RWPE2 (cell line): Measurements from ENCODE around the gene RNU7-1.
A peak's percentile ranks its signal among the peaks of the same experiment; 100 is the strongest.

Source experiments
- ATAC-seq: fragments of 200-7000 bp; cut with Tn5 transposase; 3 replicates; pipeline ENCODE4 v1.9.1; 2021; ENCODE audit warnings: low read depth
- DNase-seq: peaks from one replicate; pipeline ENCODE4 v3.0.0-alpha.2; 2020; ENCODE audit warnings: low spot score
- H3K27ac ChIP-seq: fragments of 450-650 bp; 2 replicates; pipeline ENCODE4 v1.5.1; 2017; ENCODE audit warnings: mild to moderate bottlenecking; ENCODE audit not compliant: poor library complexity, severe bottlenecking
- H3K27me3 ChIP-seq: fragments of 250-450 bp; sonication (Bioruptor Pico); 2 replicates; pipeline ENCODE4 v1.5.1; 2021; ENCODE audit warnings: mild to moderate bottlenecking, moderate library complexity; ENCODE audit not compliant: insufficient read depth, poor library complexity, severe bottlenecking
- H3K36me3 ChIP-seq: fragments of 250-450 bp; sonication (Bioruptor Pico); 2 replicates; pipeline ENCODE4 v1.5.1; 2020; ENCODE audit warnings: low read depth, mild to moderate bottlenecking, moderate library complexity
- H3K4me1 ChIP-seq: fragments of 250-450 bp; sonication (Bioruptor Pico); 2 replicates; pipeline ENCODE4 v1.5.1; 2021; ENCODE audit warnings: mild to moderate bottlenecking, moderate library complexity; ENCODE audit not compliant: insufficient read depth, poor library complexity, severe bottlenecking
- H3K4me3 ChIP-seq: fragments of 250-450 bp; sonication (Bioruptor Pico); 2 replicates; pipeline ENCODE4 v1.5.1; 2021; ENCODE audit warnings: mild to moderate bottlenecking, moderate library complexity; ENCODE audit not compliant: severe bottlenecking
- H3K9me3 ChIP-seq: fragments of 250-450 bp; sonication (Bioruptor Pico); 2 replicates; pipeline ENCODE4 v1.5.1; 2021; ENCODE audit warnings: mild to moderate bottlenecking, moderate library complexity; ENCODE audit not compliant: severe bottlenecking
- TF ChIP-seq, protein P1 (sequence below): fragments of 450-650 bp; IDR thresholded peaks from one replicate; pipeline ENCODE4 v1.5.1; 2017; ENCODE audit warnings: mild to moderate bottlenecking, moderate library complexity; ENCODE audit not compliant: poor library complexity, severe bottlenecking

The RNU7-1 gene

DNA sequence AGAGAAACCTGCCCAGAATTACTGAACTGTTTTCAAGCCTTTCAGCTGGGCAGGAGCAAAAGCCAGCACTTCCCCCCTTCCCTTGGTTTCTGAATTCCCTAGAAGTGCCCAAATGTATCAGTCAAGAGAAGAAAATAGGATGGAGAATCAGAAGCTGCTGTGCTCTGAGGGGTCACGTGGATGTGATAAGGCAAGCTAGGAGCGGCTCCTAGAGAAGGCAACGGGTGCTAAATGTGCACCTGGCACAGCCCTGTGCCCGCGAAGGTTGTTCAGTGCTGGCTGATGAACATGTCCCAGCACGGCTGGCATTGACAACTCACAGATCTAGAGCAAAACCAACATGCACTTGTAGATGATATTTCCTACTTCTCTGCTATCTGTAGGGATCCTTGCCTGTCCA lies 35.4 kb downstream of the RNU7-1 start:
- no peak for DNase-seq
- Histone ChIP-seq H3K4me1 (no peaks in the 10 kb centered on the region), H3K36me3 (peaks cover 68% of the 10 kb centered on the region), H3K9me3 (no peaks in the 10 kb centered on the region), H3K27ac (peak overlapping the region; percentile 2), H3K27me3 (no peaks in the 10 kb centered on the region), H3K4me3 (no peak overlapping the region)
- peak; percentile 4; the same call in 1 of the 3 replicates for ATAC-seq
- TF ChIP-seq, protein P1, sequence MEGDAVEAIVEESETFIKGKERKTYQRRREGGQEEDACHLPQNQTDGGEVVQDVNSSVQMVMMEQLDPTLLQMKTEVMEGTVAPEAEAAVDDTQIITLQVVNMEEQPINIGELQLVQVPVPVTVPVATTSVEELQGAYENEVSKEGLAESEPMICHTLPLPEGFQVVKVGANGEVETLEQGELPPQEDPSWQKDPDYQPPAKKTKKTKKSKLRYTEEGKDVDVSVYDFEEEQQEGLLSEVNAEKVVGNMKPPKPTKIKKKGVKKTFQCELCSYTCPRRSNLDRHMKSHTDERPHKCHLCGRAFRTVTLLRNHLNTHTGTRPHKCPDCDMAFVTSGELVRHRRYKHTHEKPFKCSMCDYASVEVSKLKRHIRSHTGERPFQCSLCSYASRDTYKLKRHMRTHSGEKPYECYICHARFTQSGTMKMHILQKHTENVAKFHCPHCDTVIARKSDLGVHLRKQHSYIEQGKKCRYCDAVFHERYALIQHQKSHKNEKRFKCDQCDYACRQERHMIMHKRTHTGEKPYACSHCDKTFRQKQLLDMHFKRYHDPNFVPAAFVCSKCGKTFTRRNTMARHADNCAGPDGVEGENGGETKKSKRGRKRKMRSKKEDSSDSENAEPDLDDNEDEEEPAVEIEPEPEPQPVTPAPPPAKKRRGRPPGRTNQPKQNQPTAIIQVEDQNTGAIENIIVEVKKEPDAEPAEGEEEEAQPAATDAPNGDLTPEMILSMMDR = no peak

DNA sequence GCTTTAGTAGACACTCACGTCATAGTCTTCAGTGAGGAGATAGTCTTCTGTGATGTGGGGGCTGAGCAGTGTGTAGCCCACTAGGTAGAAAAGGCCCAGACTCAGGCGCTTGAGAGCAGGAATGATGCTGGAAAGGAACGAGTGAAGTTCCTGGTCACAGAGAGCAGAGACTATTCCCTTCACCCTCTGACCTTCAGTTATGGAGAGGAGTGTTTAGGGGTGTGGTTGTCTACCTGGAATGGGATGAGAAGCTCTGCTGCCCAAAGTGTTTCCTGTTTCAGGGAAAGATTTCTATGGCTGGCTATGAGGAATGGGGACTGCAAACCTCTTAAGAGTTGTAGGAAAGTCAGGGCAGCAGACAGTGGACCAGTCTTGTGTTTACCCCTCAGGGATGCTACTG lies 35.8 kb downstream of the RNU7-1 start:
- DNase-seq (no peak), ATAC-seq (no peak)
- Histone ChIP-seq H3K36me3 (peaks cover 65% of the 10 kb centered on the region), H3K4me1 (no peaks in the 10 kb centered on the region), H3K4me3 (no peak overlapping the region), H3K27me3 (no peaks in the 10 kb centered on the region), H3K27ac (no peak overlapping the region), H3K9me3 (no peaks in the 10 kb centered on the region)
- TF ChIP-seq, protein P1 = no peak

DNA sequence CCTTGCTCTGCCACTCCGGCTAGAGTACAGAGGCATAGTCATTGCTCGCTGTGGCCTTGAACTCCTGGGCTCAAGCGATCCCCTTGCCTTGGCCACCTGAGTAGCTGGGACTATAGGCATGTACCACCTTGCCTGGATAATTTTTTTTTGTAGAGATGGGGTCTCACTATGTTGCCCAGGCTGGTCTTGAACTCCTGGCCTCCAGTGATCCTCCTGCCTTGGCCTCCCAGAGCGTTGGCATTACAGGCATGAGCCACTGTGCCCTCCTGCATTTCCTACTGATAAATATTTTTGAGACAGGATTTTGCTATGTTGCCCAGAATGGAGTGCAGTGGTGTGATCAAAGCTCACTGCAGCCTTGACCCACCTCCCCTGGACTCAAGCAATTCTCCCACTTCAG lies 36.5 kb downstream of the RNU7-1 start:
- Histone ChIP-seq H3K36me3 (peaks cover 59% of the 10 kb centered on the region), H3K27ac (no peak overlapping the region), H3K4me3 (no peak overlapping the region), H3K4me1 (no peaks in the 10 kb centered on the region), H3K9me3 (no peaks in the 10 kb centered on the region), H3K27me3 (no peaks in the 10 kb centered on the region)
- ATAC-seq = no peak
- no peak for DNase-seq
- TF ChIP-seq, protein P1 = no peak

DNA sequence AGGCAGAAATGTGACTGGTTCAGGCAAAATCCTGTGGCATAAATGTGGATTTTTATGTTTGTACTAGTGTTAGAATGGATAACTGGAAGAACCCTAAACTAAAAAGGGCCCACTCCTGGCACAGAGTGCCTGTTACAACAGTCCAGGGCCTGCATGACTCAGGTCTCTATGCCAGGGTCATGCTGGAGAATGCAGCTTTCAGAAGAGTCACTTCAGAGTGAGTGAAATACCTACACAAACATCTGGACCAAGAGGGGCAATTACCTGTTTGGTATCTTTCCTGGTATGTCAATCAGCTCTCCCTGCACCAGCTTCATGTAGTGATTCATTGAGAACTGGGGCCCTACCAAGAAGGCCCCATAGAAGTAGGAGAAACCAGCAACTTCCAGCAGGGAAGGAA lies 37.1 kb downstream of the RNU7-1 start:
- ATAC-seq (0 out of 3 replicates have a peak, but pooled peaks have one; percentile 15), DNase-seq (no peak)
- Histone ChIP-seq H3K4me3 (no peak overlapping the region), H3K4me1 (no peaks in the 10 kb centered on the region), H3K9me3 (no peaks in the 10 kb centered on the region), H3K27me3 (no peaks in the 10 kb centered on the region), H3K36me3 (peaks cover 52% of the 10 kb centered on the region), H3K27ac (no peak overlapping the region)
- TF ChIP-seq, protein P1 = no peak

DNA sequence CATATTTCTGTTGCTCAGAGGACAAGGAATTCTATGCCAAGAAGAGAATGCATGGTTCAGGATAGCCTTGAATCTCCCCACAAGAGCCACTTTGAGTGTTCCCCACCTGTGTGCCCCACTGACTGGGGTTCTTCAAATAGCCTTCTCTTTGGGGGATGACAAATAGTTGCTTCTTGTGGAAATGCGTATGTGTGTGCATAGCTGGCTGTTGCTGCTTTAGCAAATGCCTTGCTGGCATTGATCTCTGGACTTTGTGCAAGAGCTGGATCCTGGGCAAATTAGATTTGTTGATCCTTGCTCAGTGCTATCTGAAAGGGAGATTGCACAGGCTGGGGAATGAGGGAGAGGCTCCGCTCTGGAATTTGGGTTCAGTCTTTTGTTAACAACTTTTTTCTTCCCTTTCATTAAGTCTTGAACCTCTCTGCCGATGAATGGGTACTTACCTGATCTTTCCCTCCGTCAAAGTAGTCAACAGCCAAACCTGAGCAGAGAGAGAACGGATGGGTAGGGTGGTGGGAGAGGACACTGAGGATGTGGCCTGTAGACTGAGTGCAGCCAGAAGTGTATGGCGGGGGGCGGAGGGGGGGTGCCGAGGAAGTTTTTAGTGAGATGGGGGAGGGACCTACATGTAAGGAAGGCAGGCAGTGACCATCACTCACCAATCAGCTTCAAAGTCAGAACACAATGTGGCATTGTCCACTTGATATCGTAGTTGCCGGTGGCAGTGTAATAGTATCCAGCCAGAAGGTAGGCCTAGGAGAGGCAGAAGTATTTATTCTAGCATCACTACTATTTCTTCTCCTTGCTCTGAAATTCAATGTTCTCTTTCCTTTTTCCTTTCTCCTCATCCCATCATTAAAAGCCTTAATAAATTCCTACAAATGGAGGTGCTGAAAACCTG lies 37.8 kb downstream of the RNU7-1 start:
- H3K4me3 ChIP-seq = no peak overlapping the region
- no peak for ATAC-seq
- H3K9me3 ChIP-seq = no peaks in the 10 kb centered on the region
- TF ChIP-seq, protein P1 = no peak
- no peak overlapping the region for H3K27ac ChIP-seq
- H3K27me3 ChIP-seq = no peaks in the 10 kb centered on the region
- no peak for DNase-seq
- H3K4me1 ChIP-seq = no peaks in the 10 kb centered on the region
- peaks cover 45% of the 10 kb centered on the region for H3K36me3 ChIP-seq
